AG04449 (cell line): ENCODE data around the gene SLC37A1.

Experiments
- CTCF ChIA-PET: fragments of 350-600 bp; formaldehyde crosslinking; extraction: SDS; loops from one replicate; lab custom pipeline; 2021; ENCODE audit warnings: antibody characterized with exemption; lab: Yijun Ruan, JAX
- POLR2A ChIA-PET: fragments of 400-600, 350-600 bp; formaldehyde crosslinking; extraction: SDS; loops from one replicate; lab custom pipeline; 2020; ENCODE audit warnings: antibody characterized with exemption, inconsistent platforms; lab: Yijun Ruan, JAX
- DNase-seq: peaks from one replicate; pipeline ENCODE4 v3.0.0-alpha.2; 2010; ENCODE audit warnings: low read depth, low spot score
- H3K4me3 ChIP-seq: 2 replicates; pipeline ENCODE4 v1.5.1; 2011; ENCODE audit warnings: low read depth, mild to moderate bottlenecking, control low read depth, low read length
- CTCF ChIP-seq: IDR thresholded peaks from one replicate; pipeline ENCODE4 v1.5.1; 2011; ENCODE audit warnings: mild to moderate bottlenecking, moderate library complexity, low read length, control low read depth, inconsistent platforms; ENCODE audit not compliant: insufficient read depth; ENCODE audit errors: missing control alignments

Gene SLC37A1

GRCh38 chr21:42561762-42562650 is 48.4 kb downstream of the SLC37A1 start:
- no peak for DNase-seq
- TF ChIP-seq CTCF: no peak
- POLR2A ChIA-PET: no interaction called here
- no peak overlapping the region for H3K4me3 ChIP-seq
- CTCF ChIA-PET: no interaction called here

GRCh38 chr21:42562816-42563215 is 49.2 kb downstream of the SLC37A1 start:
- CTCF ChIA-PET: no interaction called here
- H3K4me3 ChIP-seq: no peak overlapping the region
- no peak for DNase-seq
- TF ChIP-seq CTCF: no peak
- POLR2A ChIA-PET: no interaction called here

- POLR2A ChIA-PET: no interaction called here
- no peak for DNase-seq
- no peak overlapping the region for H3K4me3 ChIP-seq
- CTCF ChIA-PET: no interaction called here
- no peak for TF ChIP-seq CTCF
These were observed 49.6 kb downstream of the SLC37A1 start for GRCh38 chr21:42563261-42563660.

- CTCF ChIA-PET: interaction anchor here (1.1 kb wide), 1 partner anchor 11 kb away, joined by 3 read pairs; no protein-coding TSS in a partner anchor
- DNase-seq: no peak
- no peak overlapping the region for H3K4me3 ChIP-seq
- TF ChIP-seq CTCF: no peak
- POLR2A ChIA-PET: no interaction called here
These were observed 50.0 kb downstream of the SLC37A1 start for GRCh38 chr21:42563686-42564085.

- no peak overlapping the region for H3K4me3 ChIP-seq
- ChIA-PET POLR2A (no interaction called here), CTCF (interaction anchor here (1.1 kb wide), 1 partner anchor 10 kb away, joined by 3 read pairs; no protein-coding TSS in a partner anchor)
- DNase-seq: no peak
- no peak for TF ChIP-seq CTCF
These were observed 50.9 kb downstream of the SLC37A1 start for GRCh38 chr21:42564561-42564971.

GRCh38 chr21:42565206-42565810 is 51.7 kb downstream of the SLC37A1 start:
- ChIA-PET CTCF (no interaction called here), POLR2A (no interaction called here)
- no peak for DNase-seq
- H3K4me3 ChIP-seq: no peak overlapping the region
- TF ChIP-seq CTCF: no peak
